ENCODE data around the gene SRP14. TPM values are rescaled to one million over a fixed set of nuclear protein-coding genes. Genes with fewer than 3 reads are reported as not detected.

Gene SRP14
- total and polyA plus RNA-seq, 9 of the 15 experiments (the other 6 are each of a cell fraction or from before 2014, with no cell fraction given) = 161 to 1,097 (median 402) TPM

- TF ChIP-seq ZMIZ1 (IDR thresholded peaks at IDR 0.05; ENCODE audit: low read depth in 2 of 2, low read length in 2 of 2) (peak in 1 of 2 experiments; percentile 44; a peak in 1 of 4 replicates), ZNF699 (CRISPR knock-in tag; IDR thresholded peaks at IDR 0.05; ENCODE audit: insufficient replicate concordance) (no peak), MIER1 (IDR thresholded peaks at IDR 0.05; ENCODE audit: low read depth) (no peak), ILK (tag; IDR thresholded peaks at IDR 0.05; ENCODE audit: borderline replicate concordance, low read depth) (no peak), ZNF217 (CRISPR knock-in tag; IDR thresholded peaks at IDR 0.05) (no peak), NONO (IDR thresholded peaks at IDR 0.05; ENCODE audit: low read depth in 2 of 2, low read length in 1 of 2) (no peak), ARID4B (CRISPR knock-in tag; IDR thresholded peaks at IDR 0.05) (peak; percentile 32), NR0B1 (IDR thresholded peaks at IDR 0.05; ENCODE audit: partially characterized antibody) (no peak), WHSC1 (IDR thresholded peaks at IDR 0.05; ENCODE audit: low read length) (no peak), ZC3H11A (IDR thresholded peaks at IDR 0.05; ENCODE audit: low read depth, low read length) (no peak), NR2C1 (IDR thresholded peaks at IDR 0.05) (peak; percentile 65), NR2C1 (tag; IDR thresholded peaks at IDR 0.05) (peak; percentile 78), THRB (CRISPR knock-in tag; conservative IDR thresholded peaks at IDR 0.05) (no peak), NR2F6 (CRISPR knock-in tag; IDR thresholded peaks at IDR 0.05) (0 out of 2 replicates have a peak, but pooled peaks have one; percentile 13), ZBTB7A (IDR thresholded peaks at IDR 0.05; ENCODE audit: borderline replicate concordance, control insufficient read depth, low read depth, low read length) (no peak)
Measured at GRCh38 chr15:40038638-40039543, at the start of gene SRP14 (continued).

Measured in K562 (cell line).